ENCODE results near the gene MROH8. TPM values are rescaled to one million over a fixed set of nuclear protein-coding genes. Genes with fewer than 3 reads are reported as not detected.

Gene MROH8
- total RNA-seq, 1 experiment from 2014 or later, result 0.50 TPM

- H3K27me3 Mint-ChIP-seq (ENCODE audit: low read depth), result no peaks in the 10 kb centered on the region
- H3K4me3 Mint-ChIP-seq, result no peak overlapping the region
- H3K27ac Mint-ChIP-seq, result peak overlapping the region; percentile 19; the same call in 1 of the 2 replicates
- H3K4me1 Mint-ChIP-seq, result peaks cover 26% of the 10 kb centered on the region
- no peak for ATAC-seq
- TF ChIP-seq MXD4 (CRISPR knock-in tag; IDR thresholded peaks at IDR 0.05; ENCODE audit: borderline replicate concordance), result no peak
- TF ChIP-seq JUN (CRISPR knock-in tag; IDR thresholded peaks at IDR 0.05), result no peak
- TF ChIP-seq AFF4 (CRISPR knock-in tag; IDR thresholded peaks at IDR 0.05; ENCODE audit: borderline replicate concordance), result no peak
- TF ChIP-seq E2F4 (CRISPR knock-in tag; IDR thresholded peaks at IDR 0.05; ENCODE audit: borderline replicate concordance, low read depth), result no peak
- TF ChIP-seq SMAD4 (CRISPR knock-in tag; IDR thresholded peaks at IDR 0.05), result no peak
- TF ChIP-seq ELF4 (CRISPR knock-in tag; IDR thresholded peaks at IDR 0.05; ENCODE audit: low read depth), result no peak
- TF ChIP-seq NFYB (CRISPR knock-in tag; conservative IDR thresholded peaks at IDR 0.05; ENCODE audit: low read depth), result no peak
- no peak for DNase-seq (ENCODE audit: low spot score)
- H3K9me3 Mint-ChIP-seq, result no peaks in the 10 kb centered on the region
- H3K36me3 Mint-ChIP-seq, result peaks cover 43% of the 10 kb centered on the region
- ChIA-PET POLR2A (interaction anchor here (1.0 to 1.5 kb wide), 2 partner anchors 11 to 12 kb away, joined by 3 to 5 read pairs; partner anchors contain the start of genes MROH8 and RPN2), CTCF (interaction anchor here (1.0 to 4.1 kb wide), 4 partner anchors 9 to 77 kb away, joined by 3 to 43 read pairs (median 14); partner anchors contain the start of genes MROH8 and RPN2)
Observed at GRCh38 chr20:37190354-37191112, 11.2 kb upstream of the MROH8 start.

GRCh38 chr20:37189416-37190016, 10.2 kb upstream of the MROH8 start:
- CTCF ChIA-PET, result interaction anchor here (4.1 kb wide), 1 partner anchor 11 kb away, joined by 43 read pairs; the partner anchor contains the start of genes MROH8 and RPN2
- no peak for ATAC-seq
- DNase-seq (ENCODE audit: low spot score), result no peak
- no peak for TF ChIP-seq ERG (CRISPR knock-in tag; IDR thresholded peaks at IDR 0.05)
- TF ChIP-seq MAX (CRISPR knock-in tag; IDR thresholded peaks at IDR 0.05), result no peak
- no peak for TF ChIP-seq ATF1 (CRISPR knock-in tag; IDR thresholded peaks at IDR 0.05)
- TF ChIP-seq RORB (CRISPR knock-in tag; IDR thresholded peaks at IDR 0.05), result no peak
- Mint-ChIP-seq H3K4me3 (no peak overlapping the region), H3K27me3 (ENCODE audit: low read depth) (no peaks in the 10 kb centered on the region), H3K27ac (no peak overlapping the region; the same call in 1 of the 2 replicates), H3K4me1 (peaks cover 17% of the 10 kb centered on the region), H3K9me3 (no peaks in the 10 kb centered on the region), H3K36me3 (peaks cover 52% of the 10 kb centered on the region)
- POLR2A ChIA-PET, result interaction anchor here (1.5 kb wide), 1 partner anchor 10 kb away, joined by 3 read pairs; the partner anchor contains the start of genes MROH8 and RPN2

GRCh38 chr20:37188787-37189186, 9.4 kb upstream of the MROH8 start:
- Mint-ChIP-seq H3K27me3 (ENCODE audit: low read depth) (no peaks in the 10 kb centered on the region), H3K27ac (no peak overlapping the region), H3K4me3 (no peak overlapping the region), H3K4me1 (peaks cover 12% of the 10 kb centered on the region), H3K9me3 (no peaks in the 10 kb centered on the region), H3K36me3 (peaks cover 57% of the 10 kb centered on the region)
- no peak for DNase-seq (ENCODE audit: low spot score)
- TF ChIP-seq ATF6 (CRISPR knock-in tag; IDR thresholded peaks at IDR 0.05) (no peak), JUN (CRISPR knock-in tag; IDR thresholded peaks at IDR 0.05) (no peak), SMAD4 (CRISPR knock-in tag; IDR thresholded peaks at IDR 0.05) (no peak), GABPB1 (CRISPR knock-in tag; IDR thresholded peaks at IDR 0.05) (no peak), GRHL2 (CRISPR knock-in tag; IDR thresholded peaks at IDR 0.05; ENCODE audit: insufficient replicate concordance, severe bottlenecking) (no peak)
- POLR2A ChIA-PET, result no interaction called here
- ATAC-seq, result no peak
- CTCF ChIA-PET, result interaction anchor here (0.6 to 4.1 kb wide), 2 partner anchors 10 to 204 kb away, joined by 3 to 43 read pairs; partner anchors contain the start of genes MROH8 and RPN2
